HG02763 (cell line): Measurements from ENCODE around the gene ZDHHC14.
"Not testable (repeated sequence)": the region's sequence is repeated elsewhere in the genome, so short reads cannot be mapped to it uniquely, and the experiment has no call there.

Source experiments
- ATAC-seq: cut with Tn5 transposase; IDR thresholded peaks from one replicate; pipeline ENCODE4 v1.9.1; 2021; ENCODE audit warnings: mild to moderate bottlenecking, moderate library complexity; ENCODE audit not compliant: unreplicated experiment

The ZDHHC14 gene

GRCh38 chr6:157380779-157381561, at the start of gene ZDHHC14:
ZDHHC14 (plus strand) TSS chr6:157381190.
- peak; percentile 73 for ATAC-seq

- ATAC-seq: no peak
These were observed 48.2 kb upstream of the ZDHHC14 start for GRCh38 chr6:157332813-157333212.

DNA sequence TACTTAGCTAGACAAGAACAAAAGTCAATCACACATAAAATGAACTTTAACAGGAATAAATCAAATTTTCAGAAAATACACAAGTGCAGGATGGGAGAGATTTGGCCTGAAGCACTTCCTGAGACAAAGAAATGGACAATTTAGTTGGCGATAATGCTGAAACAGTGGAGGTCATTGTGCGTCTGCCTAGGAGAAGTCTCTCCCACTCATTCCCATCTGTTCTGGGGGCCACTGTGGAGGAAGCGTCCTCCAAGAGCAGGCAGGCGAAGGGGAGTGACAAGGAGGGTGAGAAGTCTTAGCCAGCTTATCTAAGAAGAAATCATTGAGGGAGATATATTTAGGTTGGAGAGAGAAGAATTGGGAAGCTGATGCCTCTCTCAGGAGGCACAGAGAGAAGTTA, 47.5 kb upstream of the ZDHHC14 start:
- no peak for ATAC-seq

GRCh38 chr6:157333956-157334355, 47.0 kb upstream of the ZDHHC14 start:
- ATAC-seq: no peak

GRCh38 chr6:157335829-157336228, 45.2 kb upstream of the ZDHHC14 start:
- ATAC-seq: no peak

GRCh38 chr6:157337276-157337675, 43.7 kb upstream of the ZDHHC14 start:
- ATAC-seq: not testable (repeated sequence)

GRCh38 chr6:157337751-157338150, 43.2 kb upstream of the ZDHHC14 start:
- no peak for ATAC-seq

DNA sequence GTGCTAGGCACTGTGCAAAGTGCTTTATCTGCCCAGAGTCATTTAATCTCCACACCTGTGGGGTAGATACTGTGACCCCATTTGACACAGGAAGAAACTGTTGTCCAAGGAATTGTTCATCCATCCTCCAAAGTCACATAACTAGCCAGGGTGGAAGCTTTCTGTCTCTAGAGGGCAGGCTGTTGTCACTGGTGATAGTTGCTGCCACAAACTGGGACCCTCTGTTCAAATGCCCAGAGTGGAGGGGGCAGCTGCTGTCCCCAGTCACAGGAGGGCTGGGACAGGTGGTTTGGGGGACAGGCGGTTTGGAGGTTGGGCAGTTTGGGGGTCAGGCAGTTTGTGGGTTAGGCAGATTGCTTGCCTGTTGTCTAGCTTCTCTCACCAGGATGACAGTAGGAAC, 41.6 kb upstream of the ZDHHC14 start:
- ATAC-seq: no peak

DNA sequence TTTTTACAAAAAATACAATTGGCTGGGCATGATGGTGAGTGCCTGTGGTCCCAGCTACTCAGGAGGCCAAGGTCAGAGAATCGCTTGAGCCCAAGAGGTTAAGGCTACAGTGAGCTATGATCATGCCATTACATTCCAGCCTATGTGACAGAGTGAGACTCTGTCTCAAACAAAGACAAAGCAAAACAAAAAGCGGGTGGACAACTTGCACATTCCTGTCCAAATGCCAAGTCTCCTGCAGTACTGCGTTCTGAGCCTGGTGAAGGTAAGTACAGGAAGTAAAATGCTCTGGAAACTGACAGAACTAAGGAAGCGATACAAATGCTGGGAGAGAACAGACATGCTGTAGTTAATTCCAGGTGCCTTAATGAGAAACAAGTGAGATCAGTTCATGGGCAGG, 37.3 kb upstream of the ZDHHC14 start:
- ATAC-seq: no peak

DNA sequence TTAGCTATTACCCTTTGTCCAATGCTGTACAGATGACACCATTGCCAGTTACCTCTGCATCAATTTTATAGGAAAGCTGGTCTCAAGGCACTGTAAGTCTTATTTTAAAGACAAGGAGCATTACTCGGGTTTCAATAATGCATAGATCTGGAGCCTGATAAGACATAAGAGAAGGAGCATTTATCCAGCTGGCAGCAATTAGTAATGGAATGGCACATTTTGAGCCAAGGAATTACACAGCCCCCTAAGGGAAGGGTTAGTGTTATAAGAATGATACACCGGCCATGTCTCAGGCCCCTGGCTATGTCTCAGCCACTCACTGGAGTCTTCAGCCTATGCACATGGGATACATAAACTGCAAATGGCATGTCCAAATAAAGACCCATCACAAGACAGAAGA, 34.6 kb upstream of the ZDHHC14 start:
- no peak for ATAC-seq

DNA sequence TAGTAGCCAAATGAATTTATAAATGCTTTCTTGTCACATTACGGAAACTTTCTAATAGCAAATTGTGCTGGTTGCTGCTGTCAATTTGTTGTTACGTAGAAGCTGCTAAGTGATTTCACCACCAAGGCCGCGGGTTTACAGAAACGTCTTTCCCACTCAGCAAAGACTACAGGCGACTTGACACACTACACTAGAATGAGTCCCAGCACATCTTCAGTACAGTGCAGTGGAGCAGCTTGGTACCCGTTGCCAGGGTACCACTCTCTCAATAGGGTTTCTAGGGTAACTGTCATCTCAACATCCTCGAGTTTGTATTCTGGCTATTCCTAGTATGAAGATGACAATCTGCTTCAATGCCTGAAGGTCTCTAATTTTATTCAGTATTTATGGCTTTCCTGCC, 22.7 kb upstream of the ZDHHC14 start:
- ATAC-seq: no peak

DNA sequence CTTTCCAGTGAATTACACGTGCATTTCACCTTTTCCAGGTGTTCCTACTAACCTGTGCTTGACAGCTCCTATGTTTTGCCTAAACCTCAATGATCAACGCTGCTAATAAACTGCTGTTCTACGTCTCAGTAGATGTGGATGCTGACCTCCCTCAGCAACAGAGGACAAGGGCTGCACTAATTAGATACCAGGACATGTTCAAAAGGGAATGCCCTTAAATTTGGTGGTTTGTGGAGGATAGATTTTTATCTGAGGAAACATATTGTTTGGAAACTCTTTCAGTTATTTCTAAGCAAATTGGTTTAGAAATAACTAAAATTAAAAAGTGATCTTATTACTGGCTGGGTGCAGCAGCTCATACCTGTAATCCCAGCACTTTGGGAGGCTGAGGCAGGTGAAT, 19.1 kb upstream of the ZDHHC14 start:
- no peak for ATAC-seq

DNA sequence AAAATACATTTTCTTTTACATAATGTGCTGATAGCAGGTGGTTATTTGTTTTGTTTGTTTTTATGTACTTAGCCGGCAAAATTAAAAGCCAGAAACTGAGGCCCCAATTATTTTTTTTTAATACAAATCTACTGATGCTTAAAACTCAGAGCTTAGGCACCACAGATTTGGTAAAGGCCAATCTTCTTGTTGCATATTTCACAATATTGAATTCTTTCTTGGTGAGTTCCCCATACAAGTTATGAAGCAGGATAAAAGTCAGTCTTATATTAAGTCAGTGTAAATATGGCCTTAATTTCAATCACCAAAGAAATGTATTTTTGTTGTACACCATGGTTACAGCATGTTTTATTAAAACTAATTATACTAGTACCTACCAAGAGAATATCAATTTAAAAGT, 16.3 kb upstream of the ZDHHC14 start:
- no peak for ATAC-seq

DNA sequence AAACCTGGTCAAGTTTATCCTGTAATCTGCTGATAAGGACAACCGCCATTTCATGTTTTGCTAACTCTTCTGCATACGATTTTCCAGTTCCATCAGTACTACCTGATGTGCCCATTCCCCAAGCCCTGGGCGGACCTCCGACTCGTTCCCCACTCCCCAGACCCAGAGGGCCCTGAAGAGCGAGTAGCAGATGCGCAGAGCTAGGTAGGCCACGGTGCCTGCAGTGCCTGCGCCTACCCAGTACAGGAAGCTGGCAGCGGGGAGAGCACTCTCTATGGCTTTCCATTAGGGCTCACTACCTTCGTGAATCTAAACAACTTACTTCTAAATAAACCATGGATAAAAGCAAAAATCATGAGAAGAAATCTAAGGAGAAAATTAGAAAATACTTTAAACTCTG, 14.3 kb upstream of the ZDHHC14 start:
- no peak for ATAC-seq

DNA sequence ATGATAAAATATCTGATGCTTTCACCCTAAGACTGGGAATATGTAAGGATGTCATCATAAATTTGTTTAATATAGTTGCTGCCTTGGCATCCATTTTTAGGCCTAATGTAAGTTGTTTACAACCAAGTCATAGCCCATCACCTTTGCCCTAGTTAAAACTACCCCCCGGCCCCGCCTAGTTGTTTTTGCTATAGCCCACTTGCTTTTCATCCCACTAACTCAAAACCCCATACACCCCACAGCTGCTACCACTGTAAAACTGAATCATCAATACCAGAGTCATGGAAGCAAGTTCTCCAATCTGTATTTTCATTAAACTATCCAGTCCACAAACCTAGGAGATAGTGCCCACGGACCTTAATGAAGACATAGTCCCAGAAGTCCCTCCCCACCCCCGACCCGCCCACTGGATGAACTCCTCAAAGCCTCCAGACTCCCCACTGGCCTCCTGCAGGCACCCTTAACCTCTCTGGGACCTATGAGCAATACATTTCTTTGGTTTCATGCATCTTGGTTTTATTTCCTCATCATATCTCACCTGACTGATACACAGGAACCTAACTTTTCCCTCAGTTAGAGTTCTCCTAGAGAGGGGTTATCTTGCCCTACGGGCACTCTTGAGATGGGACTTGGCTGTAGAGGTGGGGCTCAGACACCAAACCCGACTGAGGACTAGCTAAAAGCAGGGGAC, 12.5 kb upstream of the ZDHHC14 start:
- no peak for ATAC-seq

GRCh38 chr6:157370755-157371154, 10.2 kb upstream of the ZDHHC14 start:
- ATAC-seq: no peak

- ATAC-seq: no peak
These were observed 8.3 kb upstream of the ZDHHC14 start for GRCh38 chr6:157372501-157373280.

DNA sequence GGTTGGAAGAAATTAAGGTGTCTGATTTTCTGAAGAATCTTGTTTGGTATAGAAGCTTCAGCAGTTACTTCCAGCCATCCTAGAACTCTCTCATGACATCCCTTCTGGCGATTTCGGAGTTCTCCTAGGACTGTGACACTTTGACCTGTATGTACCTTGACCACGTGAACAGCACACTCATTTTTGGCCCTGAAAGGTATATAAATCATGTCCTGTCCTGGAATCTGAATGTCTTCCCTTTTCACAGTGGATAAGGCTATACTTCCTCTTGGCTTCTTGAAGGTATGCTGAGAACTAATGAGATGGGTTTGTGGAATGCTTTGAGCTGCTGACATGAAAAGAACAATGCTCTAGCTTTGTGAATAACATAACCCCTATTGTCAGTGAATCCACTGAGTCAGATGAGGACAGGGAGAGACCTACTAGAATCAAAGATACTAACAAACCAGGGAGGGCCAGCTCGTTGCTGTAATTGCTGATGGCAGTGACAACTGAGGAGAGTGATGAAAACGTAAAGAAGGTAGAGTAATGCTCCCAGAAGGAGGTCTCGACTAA, 6.0 kb upstream of the ZDHHC14 start:
- ATAC-seq: no peak

GRCh38 chr6:157376241-157376640, 4.7 kb upstream of the ZDHHC14 start:
- no peak for ATAC-seq

DNA sequence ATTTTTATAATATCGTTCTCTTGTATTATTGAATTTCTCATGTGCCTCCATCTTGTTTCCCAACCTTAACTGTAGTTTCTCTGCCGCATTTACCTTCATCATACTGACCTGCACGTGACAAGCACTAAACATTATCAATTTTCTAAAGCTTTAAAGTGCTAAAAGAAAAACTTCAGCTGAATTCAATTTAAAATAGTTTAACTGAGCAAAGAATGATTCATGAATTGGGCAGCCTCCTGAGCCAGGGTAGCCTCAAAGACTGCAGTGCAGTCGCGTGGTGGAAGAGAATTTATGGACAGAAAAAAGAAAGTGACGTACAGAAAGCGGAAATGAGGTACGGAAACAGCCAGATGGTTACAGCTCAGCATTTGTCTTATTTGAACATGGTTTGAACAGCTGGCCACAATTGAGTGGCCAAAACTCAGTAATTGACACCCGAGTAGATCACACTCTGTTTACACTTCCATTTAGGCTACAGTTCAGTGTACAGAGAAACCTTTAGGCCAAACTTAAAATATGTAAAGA, 4.2 kb upstream of the ZDHHC14 start:
- ATAC-seq: no peak
